H1 (cell line): ENCODE data around the gene ACYP2. TPM values are rescaled to one million over a fixed set of nuclear protein-coding genes. Genes with fewer than 3 reads are reported as not detected.

ENCODE experiments used
- CTCF ChIA-PET: fragments of 300-600 bp; sonication (Branson Sonifier 250); formaldehyde crosslinking; loops from one replicate; lab custom pipeline; 2021; ENCODE audit not compliant: partially characterized antibody; lab: Charles Lee
- POLR2A ChIA-PET: fragments of 300-600 bp; sonication (Branson Sonifier 250); formaldehyde crosslinking; loops from one replicate; lab custom pipeline; 2021; ENCODE audit warnings: inconsistent platforms; ENCODE audit not compliant: partially characterized antibody; lab: Charles Lee
- DNase-seq, 2 experiments: peaks; one replicate each; pipeline versions ENCODE4 v3.0.0 to v3.0.0-alpha.2; 2010 to 2022; ENCODE audit warnings: low spot score in 2 of 2, low read depth in 1 of 2, mixed read lengths in 1 of 2
- FAIRE-seq: peaks from 2 replicates; lab custom pipeline; 2011; peaks lifted over from hg19 to GRCh38; lab: Jason Lieb, UNC
- H2AFZ ChIP-seq: 2 replicates; pipeline ENCODE4 v1.8.1; 2012; ENCODE audit warnings: low read length, inconsistent platforms
- H2AK5ac ChIP-seq: 2 replicates; pipeline ENCODE4 v1.6.1; 2013; ENCODE audit warnings: low read depth, low read length
- H2BK120ac ChIP-seq: replicated peaks from 2 replicates; pipeline ENCODE3; 2013; ENCODE audit warnings: low read depth, low read length, inconsistent platforms
- H2BK12ac ChIP-seq: 2 replicates; pipeline ENCODE4 v1.6.1; 2013; ENCODE audit warnings: low read depth, low read length
- H2BK15ac ChIP-seq: 2 replicates; pipeline ENCODE4 v1.6.1; 2013; ENCODE audit warnings: low read length
- H2BK20ac ChIP-seq: 2 replicates; pipeline ENCODE4 v1.6.1; 2013; ENCODE audit warnings: low read length
- H2BK5ac ChIP-seq: 2 replicates; pipeline ENCODE4 v1.6.1; 2013; ENCODE audit warnings: low read depth, low read length
- H3K14ac ChIP-seq: 2 replicates; pipeline ENCODE4 v1.6.1; 2013; ENCODE audit warnings: inconsistent platforms; ENCODE audit not compliant: insufficient read length
- H3K18ac ChIP-seq: 2 replicates; pipeline ENCODE4 v1.6.1; 2013; ENCODE audit warnings: low read length; ENCODE audit errors: extremely low read depth
- H3K23ac ChIP-seq: 2 replicates; pipeline ENCODE4 v1.6.1; 2013; ENCODE audit warnings: inconsistent platforms; ENCODE audit not compliant: insufficient read length
- H3K23me2 ChIP-seq: 2 replicates; pipeline ENCODE4 v1.6.1; 2013; ENCODE audit warnings: low read depth, low read length
- H3K27ac ChIP-seq: 2 replicates; pipeline ENCODE4 v1.6.1; 2011; ENCODE audit warnings: low read depth, low read length, inconsistent platforms
- H3K27me3 ChIP-seq, 4 experiments: replicated peaks in 1 of 4; 1 replicate in 1 of 4; 2 replicates in 3 of 4; pipeline versions ENCODE4 v1.6.1 to v1.8.1; 2011 to 2013; ENCODE audit warnings: low read length in 3 of 4, mild to moderate bottlenecking in 3 of 4, inconsistent platforms in 2 of 4, mixed read lengths in 2 of 4, moderate library complexity in 1 of 4; ENCODE audit not compliant: control insufficient read depth in 3 of 4, insufficient read depth in 3 of 4; ENCODE audit errors: extremely low read depth in 1 of 4
- H3K36me3 ChIP-seq, 4 experiments: 2 replicates each; pipeline versions ENCODE4 v1.6.1 to v1.8.1; 2011 to 2013; ENCODE audit warnings: mild to moderate bottlenecking in 4 of 4, low read length in 3 of 4, moderate library complexity in 2 of 4, control low read depth in 1 of 4, inconsistent platforms in 1 of 4; ENCODE audit not compliant: insufficient read depth in 4 of 4, control insufficient read depth in 2 of 4
- H3K4ac ChIP-seq: replicated peaks from 2 replicates; pipeline ENCODE3; 2013; ENCODE audit warnings: low read length, low read depth, mixed read lengths, inconsistent platforms; ENCODE audit not compliant: insufficient read length
- H3K4me1 ChIP-seq, 4 experiments: replicated peaks in 1 of 4; 1 replicate in 1 of 4; 2 replicates in 3 of 4; pipeline versions ENCODE4 v1.6.1 to v1.8.1; 2011 to 2013; ENCODE audit warnings: low read length in 3 of 4, inconsistent platforms in 2 of 4, mixed read lengths in 1 of 4; ENCODE audit not compliant: insufficient read depth in 4 of 4, control insufficient read depth in 3 of 4
- H3K4me2 ChIP-seq, 2 experiments: 2 replicates each; pipeline versions ENCODE4 v1.6.1 to v1.8.1; 2011 to 2013; ENCODE audit warnings: low read depth in 2 of 2, low read length in 2 of 2, control low read depth in 1 of 2, inconsistent platforms in 1 of 2, mild to moderate bottlenecking in 1 of 2; ENCODE audit not compliant: insufficient read depth in 1 of 2
- H3K4me3 ChIP-seq, 4 experiments: fragments of 200-600, 300-600 bp in 1 of 4; sonication (generic), shearing (Covaris generic), sonication (Bioruptor Twin) in 1 of 4; 2 replicates each; pipeline versions ENCODE4 v1.5.1 to v1.8.1; 2011 to 2016; ENCODE audit warnings: low read length in 4 of 4, low read depth in 3 of 4, control low read depth in 2 of 4, inconsistent platforms in 2 of 4, mild to moderate bottlenecking in 2 of 4, mixed read lengths in 1 of 4, moderate library complexity in 1 of 4; ENCODE audit not compliant: insufficient read depth in 2 of 4; ENCODE audit errors: extremely low read depth in 1 of 4
- H3K56ac ChIP-seq: replicated peaks from 2 replicates; pipeline ENCODE3; 2013; ENCODE audit warnings: low read depth, mild to moderate bottlenecking, mixed read lengths, low read length, inconsistent platforms; ENCODE audit not compliant: insufficient read length
- H3K79me1 ChIP-seq: 2 replicates; pipeline ENCODE4 v1.6.1; 2013; ENCODE audit warnings: low read depth, low read length, control low read depth
- H3K79me2 ChIP-seq, 2 experiments: 2 replicates each; pipeline versions ENCODE4 v1.6.1 to v1.8.1; 2012 to 2013; ENCODE audit warnings: low read length in 2 of 2, mild to moderate bottlenecking in 2 of 2, inconsistent platforms in 1 of 2; ENCODE audit not compliant: insufficient read depth in 2 of 2, control insufficient read depth in 1 of 2
- H3K9ac ChIP-seq, 4 experiments: replicated peaks in 1 of 4; 1 replicate in 1 of 4; 2 replicates in 3 of 4; pipeline versions ENCODE4 v1.6.1 to v1.8.1; 2011 to 2013; ENCODE audit warnings: low read depth in 3 of 4, low read length in 3 of 4, control low read depth in 2 of 4, mild to moderate bottlenecking in 2 of 4, moderate library complexity in 2 of 4, inconsistent platforms in 1 of 4; ENCODE audit errors: extremely low read depth in 1 of 4
- H3K9me3 ChIP-seq, 2 experiments: 2 replicates each; pipeline versions ENCODE4 v1.6.1 to v1.8.1; 2012 to 2013; ENCODE audit warnings: mild to moderate bottlenecking in 2 of 2, moderate library complexity in 2 of 2, control low read depth in 1 of 2, inconsistent platforms in 1 of 2, low read depth in 1 of 2, low read length in 1 of 2, mixed read lengths in 1 of 2; ENCODE audit not compliant: insufficient read depth in 2 of 2
- H4K20me1 ChIP-seq, 2 experiments: replicated peaks in 1 of 2; 2 replicates each; pipeline versions ENCODE3 to v1.8.1; 2011 to 2013; ENCODE audit warnings: inconsistent platforms in 2 of 2, low read length in 2 of 2, mild to moderate bottlenecking in 1 of 2; ENCODE audit not compliant: insufficient read depth in 2 of 2, control insufficient read depth in 1 of 2
- H4K5ac ChIP-seq: 2 replicates; pipeline ENCODE4 v1.6.1; 2013; ENCODE audit warnings: low read length, low read depth, mixed read lengths, inconsistent platforms; ENCODE audit not compliant: insufficient read length
- H4K8ac ChIP-seq: 2 replicates; pipeline ENCODE4 v1.8.0; 2013; ENCODE audit warnings: mild to moderate bottlenecking, moderate library complexity, low read length, inconsistent platforms; ENCODE audit not compliant: insufficient read depth; ENCODE audit errors: extremely low read depth
- H4K91ac ChIP-seq: replicated peaks from 2 replicates; pipeline ENCODE3; 2013; ENCODE audit warnings: low read length, mixed read lengths, inconsistent platforms; ENCODE audit not compliant: insufficient read length
- CBX8 ChIP-seq: fragments of 300-800, 300-1000 bp; sonication (generic); IDR thresholded peaks from 2 replicates; pipeline ENCODE4 v1.7.1; 2016; ENCODE audit warnings: low read depth, low read length, borderline replicate concordance
- EZH2 ChIP-seq: fragments of 200-600 bp; sonication (generic); IDR thresholded peaks from 2 replicates; pipeline ENCODE4 v1.7.1; 2012; ENCODE audit warnings: low read depth, mild to moderate bottlenecking, moderate library complexity, low read length, inconsistent platforms; ENCODE audit not compliant: severe bottlenecking
- HDAC2 ChIP-seq, 2 experiments: fragments of 300-600 bp in 1 of 2; sonication (generic) in 1 of 2; IDR thresholded peaks; 2 replicates each; pipeline ENCODE4 v1.6.1; 2011 to 2012; ENCODE audit warnings: low read depth in 2 of 2, low read length in 2 of 2, mild to moderate bottlenecking in 2 of 2, moderate library complexity in 2 of 2, borderline replicate concordance in 1 of 2, inconsistent platforms in 1 of 2
- JUND ChIP-seq: IDR thresholded peaks from 2 replicates; pipeline ENCODE4 v1.6.1; 2011; ENCODE audit warnings: mild to moderate bottlenecking, improper control_type of control experiment, low read length
- KDM1A ChIP-seq: fragments of 200-600, 300-600 bp; sonication (generic); IDR thresholded peaks from 2 replicates; pipeline ENCODE4 v1.7.1; 2016; ENCODE audit warnings: mild to moderate bottlenecking, low read length, borderline replicate concordance
- NANOG ChIP-seq: IDR thresholded peaks from 2 replicates; pipeline ENCODE4 v1.6.1; 2011; ENCODE audit warnings: low read length, low read depth, mild to moderate bottlenecking, inconsistent platforms; ENCODE audit not compliant: insufficient read depth, poor library complexity, severe bottlenecking
- POLR2AphosphoS5 ChIP-seq: IDR thresholded peaks from 2 replicates; pipeline ENCODE4 v1.6.1; 2011; ENCODE audit warnings: low read depth, low read length
- POU5F1 ChIP-seq: IDR thresholded peaks from 2 replicates; pipeline ENCODE4 v1.6.1; 2011; ENCODE audit warnings: low read depth, mild to moderate bottlenecking, low read length, moderate library complexity
- RXRA ChIP-seq: IDR thresholded peaks from 2 replicates; pipeline ENCODE4 v1.6.1; 2011; ENCODE audit warnings: low read depth, mild to moderate bottlenecking, low read length, moderate library complexity; ENCODE audit not compliant: insufficient read depth
- SUZ12 ChIP-seq: fragments of 200-600 bp; sonication (generic); IDR thresholded peaks from 2 replicates; pipeline ENCODE4 v1.6.1; 2012; ENCODE audit warnings: mild to moderate bottlenecking, inconsistent platforms, low read length, moderate library complexity, mixed read lengths
- TBP ChIP-seq: IDR thresholded peaks from 2 replicates; pipeline ENCODE4 v1.6.1; 2011; ENCODE audit warnings: low read depth, low read length, improper control_type of control experiment
- TCF12 ChIP-seq: IDR thresholded peaks from 2 replicates; pipeline ENCODE4 v1.6.1; 2011; ENCODE audit warnings: low read depth, mild to moderate bottlenecking, low read length
- TEAD4 ChIP-seq: IDR thresholded peaks from 2 replicates; pipeline ENCODE4 v1.6.1; 2012; ENCODE audit warnings: low read depth, low read length, inconsistent platforms, mixed read lengths
- WGBS, 2 experiments: shearing (Covaris generic) in 1 of 2; methylation state at CpG; one replicate each; pipeline versions ENCODE4 v1.1.6 to v1.1.7; 2013 to 2015; ENCODE audit warnings: low lambda C conversion rate in 2 of 2, mixed read lengths in 2 of 2, inconsistent platforms in 1 of 2, low coverage in 1 of 2, missing lambda C conversion rate in 1 of 2; ENCODE audit not compliant: insufficient replicate concordance in 2 of 2, insufficient coverage in 1 of 2, insufficient read length in 1 of 2; ENCODE audit errors: extremely low coverage in 1 of 2, missing lambda C conversion rate in 1 of 2; 5-methylcytosine and 5-hydroxymethylcytosine counted together
- polyA plus RNA-seq, 7 experiments: library from polyadenylated mRNA; depleted of rRNA in 3 of 7; stranded (reverse) in 5 of 7; unstranded in 2 of 7; fragments of >200 nt in 5 of 7; fragments of 200-250 nt in 2 of 7; gene quantifications; 1 replicate in 5 of 7; 2 replicates in 1 of 7; 4 replicates in 1 of 7; pipeline versions ENCODE4 v1.2.1 to v1.2.3, GENCODE V29; 2011 to 2013; ENCODE audit warnings: missing spikeins in 2 of 7, mixed read lengths in 2 of 7
- total RNA-seq: library from RNA; stranded (reverse); fragmentation: NEBNext Ultra II Directional; extraction: Animal tissue kit (Norgen Biotek cat#: 25700); gene quantifications from 2 replicates; pipeline ENCODE4 v1.2.1, GENCODE V29; 2021
- TF ChIP-seq, protein P1 (sequence below): IDR thresholded peaks from 2 replicates; pipeline ENCODE4 v1.6.1; 2011; ENCODE audit warnings: low read length, improper control_type of control experiment

The ACYP2 gene
- total and polyA plus RNA-seq, 2 of the 8 experiments (the other 6 are each of a cell fraction or from before 2014, with no cell fraction given) = 3.4 to 4.4 TPM

- H3K23ac ChIP-seq = no peak overlapping the region
- H2BK15ac ChIP-seq = no peak overlapping the region
- ChIA-PET CTCF (interaction anchor here (1.4 to 3.7 kb wide), 4 partner anchors 12 to 163 kb away, joined by 3 to 16 read pairs (median 8); a partner anchor contains a TSS), POLR2A (no interaction called here)
- no peak overlapping the region for H3K18ac ChIP-seq
- no peak overlapping the region for H2AFZ ChIP-seq
- H2BK5ac ChIP-seq = no peak overlapping the region
- WGBS, 2 experiments = 81% methylated on average over 2 of the region's 2 CpGs; no CpG with 5 or more reads in 1 of the 2 experiments
- DNase-seq (no peak), FAIRE-seq (peak; percentile 48)
- no peaks in the 10 kb centered on the region for H3K23me2 ChIP-seq
- no peak overlapping the region for H4K91ac ChIP-seq
- no peak overlapping the region for H3K9ac ChIP-seq
- no peaks in the 10 kb centered on the region for H3K9me3 ChIP-seq
- no peak overlapping the region for H3K4ac ChIP-seq
- H3K14ac ChIP-seq = no peak overlapping the region
- no peak overlapping the region for H4K5ac ChIP-seq
- H3K27me3 ChIP-seq = no peaks in the 10 kb centered on the region
- H3K79me2 ChIP-seq = no peaks in the 10 kb centered on the region
- H3K4me3 ChIP-seq = no peak overlapping the region
- no peak overlapping the region for H4K8ac ChIP-seq
- H3K56ac ChIP-seq = no peak overlapping the region
- H2BK12ac ChIP-seq = no peak overlapping the region
- no peak overlapping the region for H3K4me2 ChIP-seq
- no peak overlapping the region for H2BK20ac ChIP-seq
- no peak overlapping the region for H2BK120ac ChIP-seq
- no peak overlapping the region for H3K27ac ChIP-seq
- H3K79me1 ChIP-seq = no peaks in the 10 kb centered on the region
- H3K4me1 ChIP-seq = no peaks in the 10 kb centered on the region
- no peak overlapping the region for H2AK5ac ChIP-seq
- no peaks in the 10 kb centered on the region for H3K36me3 ChIP-seq
- H4K20me1 ChIP-seq = no peaks in the 10 kb centered on the region
- TF ChIP-seq TBP = no peak
- no peak for TF ChIP-seq TCF12
- no peak for TF ChIP-seq RXRA
- no peak for TF ChIP-seq HDAC2 (IDR thresholded peaks at IDR 0.05; ENCODE audit: borderline replicate concordance in 1 of 2, low read depth in 2 of 2, low read length in 2 of 2)
- no peak for TF ChIP-seq JUND
- TF ChIP-seq POLR2AphosphoS5 = no peak
- no peak for TF ChIP-seq KDM1A
- TF ChIP-seq EZH2 = no peak
- TF ChIP-seq POU5F1 = no peak
- TF ChIP-seq SUZ12 = no peak
- TF ChIP-seq, protein P1, sequence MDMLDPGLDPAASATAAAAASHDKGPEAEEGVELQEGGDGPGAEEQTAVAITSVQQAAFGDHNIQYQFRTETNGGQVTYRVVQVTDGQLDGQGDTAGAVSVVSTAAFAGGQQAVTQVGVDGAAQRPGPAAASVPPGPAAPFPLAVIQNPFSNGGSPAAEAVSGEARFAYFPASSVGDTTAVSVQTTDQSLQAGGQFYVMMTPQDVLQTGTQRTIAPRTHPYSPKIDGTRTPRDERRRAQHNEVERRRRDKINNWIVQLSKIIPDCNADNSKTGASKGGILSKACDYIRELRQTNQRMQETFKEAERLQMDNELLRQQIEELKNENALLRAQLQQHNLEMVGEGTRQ = no peak
- no peak for TF ChIP-seq TEAD4
- TF ChIP-seq CBX8 = no peak
- no peak for TF ChIP-seq NANOG
Measured at GRCh38 chr2:54342603-54343002, 227.2 kb downstream of the ACYP2 start.
